Cardiac fibroblast (primary cell): ENCODE results near the gene SUV39H2.

Experiments used
- DNase-seq, 2 donors: peaks; one replicate each; pipeline versions ENCODE4 v3.0.0 to v3.0.0-alpha.2; 2010; ENCODE audit warnings: low read depth in 2 of 2
- H3K4me3 ChIP-seq, 2 donors: replicated peaks in 1 of 2; 1 replicate in 1 of 2; 2 replicates in 1 of 2; pipeline ENCODE4 v1.5.1; 2011; ENCODE audit warnings: low read depth in 2 of 2, low read length in 2 of 2, mild to moderate bottlenecking in 2 of 2, moderate library complexity in 1 of 2
- TF ChIP-seq, protein P1 (sequence below): IDR thresholded peaks from one replicate; pipeline ENCODE4 v1.5.1; 2011; ENCODE audit warnings: low read depth, mild to moderate bottlenecking, low read length, inconsistent platforms

SUV39H2 gene

DNA sequence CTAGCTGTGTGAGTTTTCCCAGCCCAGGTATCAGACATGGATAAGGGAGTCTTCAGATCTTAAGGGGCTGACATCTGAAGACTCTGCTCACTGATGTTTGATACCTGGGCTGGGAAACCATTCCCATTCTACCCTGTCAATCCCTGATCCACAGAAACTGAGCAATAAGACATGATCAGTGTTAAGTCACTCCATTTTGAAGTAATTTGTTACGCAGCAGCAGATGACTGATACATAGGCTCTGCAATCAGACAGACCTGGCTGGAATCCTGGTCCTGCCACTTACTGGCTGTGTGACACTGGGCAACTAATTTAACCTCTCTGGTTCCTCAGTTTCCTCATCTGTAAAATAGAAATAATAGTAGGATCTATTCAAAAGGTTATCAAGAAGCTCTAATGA is 68.6 kb downstream of the SUV39H2 start:
- TF ChIP-seq, protein P1, sequence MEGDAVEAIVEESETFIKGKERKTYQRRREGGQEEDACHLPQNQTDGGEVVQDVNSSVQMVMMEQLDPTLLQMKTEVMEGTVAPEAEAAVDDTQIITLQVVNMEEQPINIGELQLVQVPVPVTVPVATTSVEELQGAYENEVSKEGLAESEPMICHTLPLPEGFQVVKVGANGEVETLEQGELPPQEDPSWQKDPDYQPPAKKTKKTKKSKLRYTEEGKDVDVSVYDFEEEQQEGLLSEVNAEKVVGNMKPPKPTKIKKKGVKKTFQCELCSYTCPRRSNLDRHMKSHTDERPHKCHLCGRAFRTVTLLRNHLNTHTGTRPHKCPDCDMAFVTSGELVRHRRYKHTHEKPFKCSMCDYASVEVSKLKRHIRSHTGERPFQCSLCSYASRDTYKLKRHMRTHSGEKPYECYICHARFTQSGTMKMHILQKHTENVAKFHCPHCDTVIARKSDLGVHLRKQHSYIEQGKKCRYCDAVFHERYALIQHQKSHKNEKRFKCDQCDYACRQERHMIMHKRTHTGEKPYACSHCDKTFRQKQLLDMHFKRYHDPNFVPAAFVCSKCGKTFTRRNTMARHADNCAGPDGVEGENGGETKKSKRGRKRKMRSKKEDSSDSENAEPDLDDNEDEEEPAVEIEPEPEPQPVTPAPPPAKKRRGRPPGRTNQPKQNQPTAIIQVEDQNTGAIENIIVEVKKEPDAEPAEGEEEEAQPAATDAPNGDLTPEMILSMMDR = no peak
- no peak for DNase-seq
- no peak overlapping the region for H3K4me3 ChIP-seq

DNA sequence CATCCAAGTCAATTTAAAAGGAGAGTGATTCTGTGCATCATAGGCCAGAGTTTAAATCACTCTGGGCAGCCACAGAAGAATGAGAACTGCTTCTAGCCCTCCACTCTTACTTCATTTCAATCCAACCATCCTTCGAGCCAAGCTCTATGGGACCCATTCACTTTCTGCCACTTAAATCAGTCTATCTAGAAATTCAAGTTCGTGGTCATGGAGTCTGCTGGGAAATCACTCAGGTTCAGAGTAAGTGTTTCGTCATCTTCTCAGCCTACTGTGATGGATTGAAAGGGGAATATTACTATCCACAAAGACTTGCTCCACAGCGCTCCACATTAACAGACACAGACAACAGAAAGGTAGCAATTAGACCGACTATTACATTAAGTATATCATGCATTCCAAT is 70.6 kb downstream of the SUV39H2 start:
- DNase-seq = peak in 1 of 2 donors; percentile 16
- no peak overlapping the region for H3K4me3 ChIP-seq
- TF ChIP-seq, protein P1 = no peak

DNA sequence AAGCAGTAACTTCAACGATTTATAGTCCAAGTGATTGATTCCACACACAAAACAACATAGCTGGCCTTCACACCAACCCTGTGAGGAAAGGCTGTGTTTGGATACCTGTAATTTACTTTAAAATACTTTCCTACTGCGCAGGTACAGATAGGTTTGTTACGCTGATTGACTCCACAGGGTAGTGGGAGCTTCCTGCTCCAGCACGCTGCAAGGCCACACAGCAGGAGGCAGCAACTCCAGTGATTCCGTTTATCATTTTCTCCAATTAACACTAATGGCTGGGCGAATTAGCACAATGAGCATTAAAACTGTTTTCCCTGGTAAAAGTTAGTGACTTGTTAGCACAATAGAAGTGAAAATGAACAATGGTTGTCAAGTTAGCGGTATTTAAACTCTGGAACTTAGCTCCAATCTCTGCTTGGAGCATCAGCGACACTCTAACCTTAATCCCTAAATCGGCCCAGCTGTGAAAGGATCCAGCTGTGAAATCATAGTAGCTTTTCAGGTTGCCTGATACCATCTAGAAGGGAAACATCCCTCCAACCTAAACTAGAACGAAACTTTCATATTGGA is 74.3 kb downstream of the SUV39H2 start:
- H3K4me3 ChIP-seq = peak overlapping the region; percentile 83 to 86
- TF ChIP-seq, protein P1 = peak; percentile 21
- DNase-seq = peak in 1 of 2 donors; percentile 13

DNA sequence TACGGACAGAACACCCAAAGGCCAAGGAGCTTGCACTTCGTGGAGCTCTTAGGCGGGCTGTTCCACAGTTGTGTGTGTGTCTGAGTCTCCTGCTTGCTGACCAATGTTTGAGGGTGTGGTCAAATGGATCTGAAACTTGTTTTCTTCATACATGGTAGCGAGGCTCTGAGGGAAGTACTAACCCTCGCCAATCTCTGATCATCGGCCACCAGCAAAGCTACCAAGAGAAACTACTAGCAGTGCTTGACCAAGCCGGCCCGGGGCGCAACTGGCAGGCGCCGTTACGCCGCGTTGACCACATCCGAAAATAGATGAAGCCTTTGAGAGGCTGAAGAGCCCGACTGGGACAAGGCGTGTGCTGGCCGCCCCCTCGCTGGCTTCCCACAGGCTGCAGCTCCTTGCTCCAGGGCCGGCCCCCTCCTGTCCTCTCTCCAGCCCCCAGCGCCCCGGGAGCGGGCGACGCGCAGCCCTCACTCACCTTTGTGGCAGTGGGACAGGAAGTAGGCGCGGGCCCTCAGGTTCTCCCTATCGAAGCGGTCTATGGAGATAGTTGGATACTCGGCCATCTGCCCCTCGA is 74.8 kb downstream of the SUV39H2 start:
- peak overlapping the region; percentile 83 to 86 for H3K4me3 ChIP-seq
- peak; percentile 64 to 70 for DNase-seq

More for the DNA sequence above, 74.8 kb downstream of the SUV39H2 start:
- TF ChIP-seq, protein P1 = no peak
